K562 treated with DMSO at 1 percent for 4 hours (cell line): ENCODE measurements around the gene KCTD8. TPM values are rescaled to one million over a fixed set of nuclear protein-coding genes. Genes with fewer than 3 reads are reported as not detected.

Experiments used
- total RNA-seq: library from RNA; unstranded; fragments of 300-600 nt; gene quantifications from 2 replicates; pipeline ENCODE4 v1.2.3, GENCODE V29; 2022; ENCODE audit not compliant: insufficient read depth

Gene KCTD8
- total RNA-seq: not detected in 2 replicates

DNA sequence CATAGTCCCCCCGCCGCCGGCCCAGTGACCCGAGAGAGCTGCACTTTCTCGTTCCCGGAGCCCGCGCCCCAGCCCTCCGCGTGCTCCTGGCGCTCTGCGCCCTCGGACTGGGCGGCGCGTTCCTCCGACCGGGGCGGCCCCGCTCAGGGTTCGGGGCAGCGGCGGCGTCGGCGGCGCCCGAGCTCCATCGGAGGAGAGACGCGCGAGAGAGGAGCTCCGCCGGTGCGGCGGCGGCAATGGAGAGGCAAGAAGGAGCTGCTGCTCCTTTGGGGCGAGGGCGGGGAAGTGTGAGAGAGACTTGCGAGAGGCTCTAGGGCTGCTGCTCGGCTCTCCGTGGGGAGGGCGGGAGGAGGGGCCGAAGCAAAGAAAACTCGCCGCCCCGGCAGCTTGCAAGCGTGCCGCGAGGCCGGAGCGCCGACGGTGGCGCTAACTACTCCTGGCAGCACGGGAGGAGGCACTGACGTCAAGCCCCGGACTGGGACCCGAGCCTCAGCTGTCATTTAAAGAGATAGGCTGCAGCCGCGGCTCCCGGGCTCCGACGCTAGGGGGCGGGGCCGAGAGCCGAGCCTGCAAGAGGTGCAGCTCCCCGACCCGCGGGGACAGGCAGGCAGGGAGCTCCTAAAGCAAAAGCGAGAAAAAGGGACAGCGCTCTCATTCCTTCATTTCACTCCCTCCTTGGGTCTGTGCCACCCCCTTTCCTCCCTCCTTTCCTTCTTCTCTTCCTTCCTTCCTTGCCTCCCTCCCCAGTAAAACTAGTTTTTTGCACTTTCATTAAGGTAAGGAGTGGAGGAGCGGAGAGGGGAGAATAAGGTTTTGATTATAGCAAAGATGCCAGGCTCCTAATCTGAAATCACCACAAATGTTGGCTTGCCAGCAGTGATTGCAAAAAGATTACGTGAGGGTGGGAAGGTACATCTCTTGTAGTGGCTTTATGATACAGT lies at the start of gene KCTD8:
Gene KCTD8, minus strand, starts transcription at position 289 of the 941 bp plus-strand sequence.

Other genes starting within 250 kb of the KCTD8 start
- gene YIPF7, start 202.8 kb upstream of the KCTD8 start, total RNA-seq: not detected in 2 replicates
- gene GUF1, start 229.6 kb upstream of the KCTD8 start, total RNA-seq: 5.5 and 11.0 TPM in 2 replicates